ENCODE results near the gene MAML3.

GRCh38 chr4:139886798-139887197 lies 267.2 kb downstream of the MAML3 start:
- TF ChIP-seq, protein P1, sequence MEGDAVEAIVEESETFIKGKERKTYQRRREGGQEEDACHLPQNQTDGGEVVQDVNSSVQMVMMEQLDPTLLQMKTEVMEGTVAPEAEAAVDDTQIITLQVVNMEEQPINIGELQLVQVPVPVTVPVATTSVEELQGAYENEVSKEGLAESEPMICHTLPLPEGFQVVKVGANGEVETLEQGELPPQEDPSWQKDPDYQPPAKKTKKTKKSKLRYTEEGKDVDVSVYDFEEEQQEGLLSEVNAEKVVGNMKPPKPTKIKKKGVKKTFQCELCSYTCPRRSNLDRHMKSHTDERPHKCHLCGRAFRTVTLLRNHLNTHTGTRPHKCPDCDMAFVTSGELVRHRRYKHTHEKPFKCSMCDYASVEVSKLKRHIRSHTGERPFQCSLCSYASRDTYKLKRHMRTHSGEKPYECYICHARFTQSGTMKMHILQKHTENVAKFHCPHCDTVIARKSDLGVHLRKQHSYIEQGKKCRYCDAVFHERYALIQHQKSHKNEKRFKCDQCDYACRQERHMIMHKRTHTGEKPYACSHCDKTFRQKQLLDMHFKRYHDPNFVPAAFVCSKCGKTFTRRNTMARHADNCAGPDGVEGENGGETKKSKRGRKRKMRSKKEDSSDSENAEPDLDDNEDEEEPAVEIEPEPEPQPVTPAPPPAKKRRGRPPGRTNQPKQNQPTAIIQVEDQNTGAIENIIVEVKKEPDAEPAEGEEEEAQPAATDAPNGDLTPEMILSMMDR (IDR thresholded peaks at IDR 0.05), result no peak
- TF ChIP-seq POLR2A (IDR thresholded peaks at IDR 0.05) (no peak), POLR2AphosphoS5 (IDR thresholded peaks at IDR 0.05) (no peak)

All from suprapubic skin (tissue), 4 donors.